ENCODE results near the gene NDUFB10.

GRCh38 chr16:1971796-1972489 is 12.6 kb downstream of the NDUFB10 start, which contains the start of gene TBL3:
- peak in 1 of 5 experiments; percentile 17 for TF ChIP-seq CTCF (IDR thresholded peaks at IDR 0.05)
- TF ChIP-seq POLR2A (IDR thresholded peaks at IDR 0.05) = peak; percentile 95
